GM19035 (cell line): ENCODE measurements around the gene CHAF1B.
"Not testable (repeated sequence)": the region's sequence is repeated elsewhere in the genome, so short reads cannot be mapped to it uniquely, and the experiment has no call there.

Experiments
- ATAC-seq: cut with Tn5 transposase; IDR thresholded peaks from one replicate; pipeline ENCODE4 v1.9.1; 2021; ENCODE audit not compliant: unreplicated experiment

The CHAF1B gene

DNA sequence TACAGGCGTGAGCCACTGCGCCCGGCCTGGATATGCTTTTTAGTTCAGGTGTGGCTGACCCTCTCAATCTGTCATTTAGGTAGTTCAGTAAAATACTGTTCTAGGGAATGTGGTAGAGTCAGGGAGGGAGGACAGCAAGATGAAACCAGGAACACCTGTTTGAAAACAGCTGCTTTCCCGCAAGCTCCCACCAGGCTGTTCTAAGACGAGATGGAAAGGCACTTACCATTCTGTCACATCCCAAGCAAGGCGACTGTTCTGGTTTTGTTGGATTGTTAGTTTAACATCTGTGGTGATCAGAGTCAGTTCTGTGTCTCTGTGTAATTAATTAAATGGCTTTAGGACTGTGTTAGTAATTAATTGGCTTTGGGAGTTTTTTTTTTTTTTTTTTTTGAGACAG lies 2.9 kb downstream of the CHAF1B start:
- no peak for ATAC-seq

- no peak for ATAC-seq
Observed at GRCh38 chr21:36388835-36389234, 3.6 kb downstream of the CHAF1B start.

DNA sequence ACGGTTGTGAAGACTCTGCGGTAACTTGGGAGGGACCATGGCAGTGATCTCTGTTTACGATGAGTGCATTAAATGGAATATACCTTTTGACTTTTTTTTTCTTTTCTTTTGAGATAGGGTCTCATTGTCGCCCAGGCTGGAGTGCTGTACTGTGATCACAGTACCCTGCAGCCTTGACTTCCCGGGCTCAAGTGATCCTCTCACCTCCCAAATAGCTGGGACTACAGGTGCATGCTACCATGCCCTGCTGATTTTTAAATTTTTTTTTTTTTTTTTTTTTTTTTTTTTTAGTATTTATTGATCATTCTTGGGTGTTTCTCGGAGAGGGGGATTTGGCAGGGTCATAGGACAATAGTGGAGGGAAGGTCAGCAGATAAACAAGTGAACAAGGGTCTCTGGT lies 6.5 kb downstream of the CHAF1B start:
- ATAC-seq: not testable (repeated sequence)

DNA sequence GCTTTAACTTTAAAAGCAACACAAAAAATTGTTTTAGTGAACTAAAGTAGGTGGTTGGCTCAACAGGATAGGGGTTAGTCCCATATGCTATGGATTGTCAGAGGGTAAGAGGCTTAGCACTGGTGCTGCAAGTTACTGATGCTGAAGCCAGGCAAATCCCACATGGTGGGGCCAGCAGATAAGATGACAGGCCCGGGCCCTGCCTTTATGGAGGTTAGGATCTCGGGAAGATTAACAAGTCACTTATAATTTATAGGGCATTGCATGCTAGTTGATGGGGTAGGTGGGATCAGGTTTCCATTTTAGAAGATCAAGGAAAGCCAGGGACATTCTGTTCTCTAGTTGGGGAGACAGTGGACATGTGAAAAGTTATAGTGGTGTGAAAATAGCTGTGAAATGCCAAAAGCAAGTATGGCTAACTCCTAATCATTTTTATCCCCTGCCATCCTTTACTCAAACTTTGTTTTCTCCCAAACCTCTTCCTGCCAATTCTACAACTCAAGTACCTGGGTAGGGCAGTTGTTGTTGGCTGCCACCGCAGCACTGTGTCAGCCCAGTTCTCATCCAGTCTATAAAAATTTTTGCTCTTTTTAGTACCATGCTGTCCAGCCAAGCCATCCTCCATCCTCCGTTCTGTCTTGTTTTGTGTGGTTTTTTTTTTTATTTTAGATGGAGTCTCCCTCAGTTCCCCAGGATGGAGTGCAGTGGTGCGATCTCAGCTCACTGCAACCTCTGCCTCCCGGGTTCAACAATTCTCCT lies 10.3 kb downstream of the CHAF1B start:
- ATAC-seq: no peak

GRCh38 chr21:36396325-36396724 lies 11.1 kb downstream of the CHAF1B start:
- ATAC-seq: no peak

DNA sequence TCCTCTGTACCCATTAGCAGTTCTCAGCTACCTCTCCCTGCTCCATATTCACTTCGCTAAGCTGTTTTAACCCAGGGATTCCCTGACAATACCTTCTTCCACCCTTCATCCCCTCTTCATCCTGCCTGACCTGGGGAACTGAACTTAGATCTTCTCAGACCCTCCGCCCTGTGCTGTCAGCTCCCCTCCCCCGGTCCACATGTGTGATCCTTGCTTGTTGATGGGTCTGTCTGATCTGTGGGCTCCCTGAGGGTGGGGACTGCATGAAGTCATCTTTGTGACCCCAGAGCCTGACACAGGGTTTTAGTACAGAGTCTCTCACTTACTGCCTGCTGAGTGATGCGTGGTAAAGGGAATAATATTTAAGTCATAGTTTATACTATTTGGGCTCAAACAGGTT lies 11.8 kb downstream of the CHAF1B start:
- ATAC-seq: no peak

GRCh38 chr21:36397606-36398005 lies 12.4 kb downstream of the CHAF1B start:
- ATAC-seq: no peak

DNA sequence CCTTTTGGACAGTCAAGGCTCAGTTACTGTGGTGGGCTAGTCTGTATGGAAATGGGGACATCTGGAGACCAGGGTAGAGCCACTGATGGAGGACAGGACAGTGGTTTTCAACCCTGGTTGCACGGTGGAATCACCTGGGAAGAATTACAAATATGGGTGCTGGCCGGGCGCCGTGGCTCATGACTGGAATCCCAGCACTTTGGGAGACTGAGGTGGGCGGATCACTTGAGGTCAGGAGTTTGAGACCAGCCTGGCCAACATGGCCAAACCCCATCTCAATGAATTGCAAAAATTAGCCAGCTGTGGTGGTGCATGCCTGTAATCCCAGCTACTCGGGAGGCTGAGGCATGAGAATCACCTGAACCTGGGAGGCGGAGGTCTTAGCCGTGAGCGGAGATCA lies 14.5 kb downstream of the CHAF1B start:
- not testable (repeated sequence) for ATAC-seq

DNA sequence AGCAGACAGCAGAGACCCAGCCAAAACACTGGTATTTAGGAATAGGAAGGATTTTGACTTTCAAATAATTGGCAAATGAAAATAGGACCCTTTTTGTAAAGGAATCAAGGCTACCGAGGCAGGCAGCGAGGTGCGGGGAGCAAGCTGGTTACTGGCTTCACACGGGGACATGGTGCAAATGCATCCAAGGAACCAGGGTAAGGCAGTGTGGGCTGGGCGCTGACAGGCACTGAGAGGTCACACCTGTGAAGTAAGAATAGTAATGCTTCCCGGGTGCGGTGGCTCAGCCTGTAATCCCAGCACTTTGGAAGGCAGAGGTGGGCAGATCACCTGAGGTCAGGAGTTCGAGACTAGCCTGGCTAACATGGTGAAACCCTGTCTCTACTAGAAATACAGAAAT lies 15.5 kb downstream of the CHAF1B start:
- no peak for ATAC-seq

DNA sequence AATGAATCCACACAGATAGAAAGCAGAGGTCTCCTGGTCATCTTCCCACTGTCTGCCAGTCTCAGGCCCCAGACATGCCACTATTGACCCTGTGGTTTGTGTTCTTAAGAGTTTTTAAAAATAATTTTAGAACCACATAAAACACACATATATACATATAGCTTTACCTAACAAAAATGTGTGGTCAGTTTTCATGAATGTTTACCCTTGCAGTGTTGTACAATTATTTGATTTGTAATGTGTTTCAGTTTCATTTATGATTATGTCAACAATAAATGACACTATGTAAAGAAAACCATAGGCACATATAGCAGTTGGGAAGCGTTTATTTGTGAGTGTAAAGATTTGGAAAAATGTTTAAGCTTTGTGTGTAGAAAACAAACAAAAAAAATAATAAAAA lies 17.1 kb downstream of the CHAF1B start:
- no peak for ATAC-seq

DNA sequence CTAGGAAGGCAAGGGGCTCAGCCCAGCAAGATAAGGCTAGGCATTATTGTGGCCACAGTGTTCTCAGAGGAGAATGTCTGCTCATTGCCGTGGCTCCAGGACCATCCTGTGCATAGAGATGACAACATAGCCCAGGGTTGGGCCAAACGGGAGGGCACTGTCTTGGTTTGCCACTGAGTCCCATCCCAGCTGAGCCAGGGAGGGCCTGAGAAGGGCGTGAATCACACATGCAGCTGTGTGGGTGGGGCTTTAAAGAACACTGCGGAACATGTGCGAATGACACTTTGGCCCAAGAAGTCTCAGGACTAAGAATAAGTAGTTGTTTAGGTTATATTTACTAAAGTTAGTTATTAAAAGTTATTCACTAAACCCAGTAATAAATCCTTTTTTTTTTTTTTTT lies 18.5 kb downstream of the CHAF1B start:
- no peak for ATAC-seq

DNA sequence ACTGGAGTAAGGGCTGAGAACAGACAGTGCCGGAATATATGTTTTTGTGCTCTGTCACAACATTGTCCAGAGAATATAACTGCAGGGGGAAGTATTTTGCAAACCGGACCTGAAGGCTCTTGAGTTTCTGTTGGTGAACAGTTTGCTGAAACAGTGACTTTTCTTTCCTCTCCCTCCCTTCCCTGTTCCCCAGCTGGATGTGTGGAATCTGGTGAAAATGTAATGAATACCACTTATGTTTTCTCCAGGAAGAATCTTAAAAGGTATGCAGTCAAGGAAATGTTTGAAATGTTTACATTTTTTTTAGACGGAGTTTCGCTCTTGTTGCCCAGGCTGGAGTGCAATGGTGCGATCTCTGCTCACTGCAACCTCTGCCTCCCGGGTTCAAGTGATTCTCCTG lies 23.4 kb downstream of the CHAF1B start:
- ATAC-seq: no peak

DNA sequence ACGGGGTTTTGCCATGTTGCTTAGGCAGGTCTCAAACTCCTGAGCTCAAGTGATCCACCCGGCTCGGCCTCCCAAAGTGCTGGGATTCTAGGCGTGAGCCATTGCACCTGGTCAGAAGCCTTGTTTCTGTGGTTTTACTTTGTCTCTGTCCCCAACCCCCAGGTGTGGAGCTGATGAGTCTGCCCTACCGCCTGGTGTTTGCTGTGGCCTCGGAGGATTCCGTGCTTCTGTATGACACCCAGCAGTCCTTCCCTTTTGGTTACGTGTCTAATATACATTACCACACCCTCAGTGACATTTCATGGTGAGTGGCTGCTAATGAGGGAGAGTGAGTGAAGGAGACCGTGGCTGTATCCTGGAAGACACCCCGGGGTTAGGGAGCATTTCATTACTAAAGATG lies 26.1 kb downstream of the CHAF1B start:
- no peak for ATAC-seq

- no peak for ATAC-seq
Observed at GRCh38 chr21:36412916-36413315, 27.7 kb downstream of the CHAF1B start.

GRCh38 chr21:36415375-36415774 lies 30.2 kb downstream of the CHAF1B start:
- ATAC-seq: no peak

GRCh38 chr21:36419241-36419640 lies 34.0 kb downstream of the CHAF1B start:
- ATAC-seq: no peak

GRCh38 chr21:36419996-36420395 lies 34.8 kb downstream of the CHAF1B start:
- ATAC-seq: peak; percentile 56

DNA sequence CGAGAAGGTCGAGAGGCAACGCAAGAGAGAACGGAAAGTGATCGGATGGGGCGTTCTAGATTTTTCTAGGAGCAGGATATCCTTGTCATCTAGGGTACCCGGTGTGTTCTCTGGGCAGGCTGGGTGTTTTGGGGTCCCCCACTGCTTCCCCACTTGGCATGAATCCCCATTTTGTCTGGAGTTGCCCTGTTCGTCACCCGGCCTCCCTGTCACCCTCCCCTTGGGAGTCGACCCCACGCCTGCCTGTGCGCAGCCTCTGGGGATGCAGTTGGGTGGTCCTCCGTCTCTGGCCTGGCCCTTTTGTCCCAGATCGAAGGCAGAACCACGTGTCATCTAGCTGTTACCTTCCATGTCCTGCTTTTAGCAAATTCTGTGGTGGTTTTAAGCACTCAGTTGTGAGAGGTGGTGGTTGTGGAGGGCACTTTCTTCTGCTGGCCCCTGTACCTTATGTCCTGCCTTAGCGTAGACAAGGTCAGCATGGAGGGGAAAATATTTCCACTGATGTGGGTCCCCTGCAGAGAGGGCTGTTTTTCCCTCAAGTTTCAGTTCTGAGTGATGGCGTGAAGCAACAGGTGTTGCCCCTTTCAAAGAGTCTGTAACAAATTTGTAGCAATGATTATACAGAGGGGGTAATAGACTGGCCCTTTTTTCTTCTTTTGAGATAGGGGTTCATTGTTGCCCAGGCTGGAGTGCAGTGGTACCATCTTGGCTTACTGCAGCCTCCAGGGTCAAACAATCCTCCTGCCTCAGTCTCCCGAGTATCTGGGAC lies 35.6 kb downstream of the CHAF1B start:
- ATAC-seq: no peak

DNA sequence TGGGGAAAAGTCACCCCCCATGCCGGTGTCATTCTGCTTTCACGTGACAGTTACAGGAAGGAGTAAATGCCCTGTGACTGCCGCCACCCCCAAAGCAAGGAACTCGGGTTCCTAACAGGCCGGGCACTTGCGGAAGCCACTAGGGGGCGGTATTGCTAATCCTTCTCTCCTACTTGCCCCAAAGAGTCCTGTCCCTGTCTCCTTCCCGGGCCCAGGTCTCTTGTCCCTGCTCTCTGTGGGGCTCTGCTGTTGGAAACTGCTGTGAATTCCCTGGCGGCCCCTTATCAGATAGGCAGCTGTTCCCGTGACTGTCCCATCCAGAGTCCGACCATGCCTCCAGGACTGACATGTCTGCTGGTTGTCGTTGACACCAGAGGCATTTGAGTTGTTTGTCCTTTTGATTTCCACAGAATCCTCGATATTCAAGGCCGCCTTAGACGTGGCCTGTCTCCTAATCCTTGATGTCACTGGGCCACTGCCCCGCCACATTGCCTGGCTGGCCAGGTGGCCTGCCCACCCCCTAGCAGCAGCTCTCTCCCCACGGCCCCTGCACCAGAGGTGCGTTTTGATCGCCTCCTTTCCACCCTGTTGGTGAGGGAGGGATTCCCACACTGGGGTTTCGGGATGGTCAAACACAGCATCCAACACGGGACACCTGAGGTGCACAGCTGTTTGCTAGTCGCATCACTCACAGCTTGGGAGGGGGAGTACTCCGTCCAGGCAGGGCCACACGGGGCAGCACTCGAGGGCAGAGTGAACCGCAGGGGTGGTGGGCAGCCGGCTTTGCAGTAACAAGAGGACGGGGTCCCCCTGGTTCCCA lies 37.3 kb downstream of the CHAF1B start:
- ATAC-seq: no peak

- no peak for ATAC-seq
Observed at GRCh38 chr21:36423771-36424433, 38.7 kb downstream of the CHAF1B start.

DNA sequence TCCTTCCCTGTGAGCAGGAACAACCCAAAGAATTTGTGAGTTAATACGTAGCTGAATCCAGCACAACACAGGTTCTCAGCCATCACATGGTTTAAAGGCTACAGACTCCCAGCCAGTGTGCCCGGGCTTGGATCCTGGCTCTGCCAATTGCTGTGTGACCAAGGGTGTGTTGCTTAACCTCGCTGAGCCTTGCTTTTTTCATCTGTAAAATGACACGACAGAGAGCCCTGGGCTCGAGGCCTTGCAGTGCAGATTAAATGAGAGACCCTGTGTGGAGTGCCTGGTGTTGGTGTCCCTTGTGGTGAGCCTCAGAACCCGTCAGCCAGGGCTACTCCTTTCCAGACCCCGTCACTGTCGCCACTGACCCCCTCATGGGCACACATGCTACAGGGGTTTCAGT lies 39.4 kb downstream of the CHAF1B start:
- no peak for ATAC-seq
